Measurements from ENCODE around the gene CRYBG1. TPM values are rescaled to one million over a fixed set of nuclear protein-coding genes. Genes with fewer than 3 reads are reported as not detected.

The CRYBG1 gene
- total and polyA plus RNA-seq, 2 of the 13 experiments (the other 11 are each of a cell fraction or from before 2014, with no cell fraction given), result 10.1 to 21.9 TPM

GRCh38 chr6:106530502-106530901, 170.0 kb downstream of the CRYBG1 start:
- no peak for ATAC-seq
- no peaks in the 10 kb centered on the region for H3K9me3 ChIP-seq (ENCODE audit: low read length)
- FAIRE-seq, result no peak
- no peak overlapping the region for H2AFZ ChIP-seq (ENCODE audit: low read length)
- POLR2A ChIA-PET, result no interaction called here
- H3K36me3 ChIP-seq (replicated peaks in 1 of 2; ENCODE audit: control insufficient read depth in 1 of 2, insufficient read depth in 2 of 2, low read length in 2 of 2), result peaks cover 6 to 39% of the 10 kb centered on the region in 2 experiments
- CTCF ChIA-PET (ENCODE audit: low intra/inter-chr PET ratio, low total read pairs), result no interaction called here
- no peak for DNase-seq (ENCODE audit: low spot score)
- H3K9ac ChIP-seq (ENCODE audit: insufficient read depth, low read depth, low read length), result no peak overlapping the region
- H4K20me1 ChIP-seq (ENCODE audit: insufficient read depth, low read length), result no peaks in the 10 kb centered on the region
- no peak overlapping the region for H3K4me2 ChIP-seq (ENCODE audit: low read depth, low read length)
- no peak overlapping the region for H3K4me3 ChIP-seq (replicated peaks in 1 of 3; ENCODE audit: insufficient read depth in 1 of 3, low read depth in 2 of 3, low read length in 3 of 3)
- no TSS peak for BruUV-seq (replicated peaks)
- H3K4me1 ChIP-seq (ENCODE audit: insufficient read depth, low read length), result no peaks in the 10 kb centered on the region
- H3K79me2 ChIP-seq (ENCODE audit: insufficient read depth, low read length), result no peaks in the 10 kb centered on the region
- no peaks in the 10 kb centered on the region for H3K27me3 ChIP-seq (ENCODE audit: control insufficient read depth in 1 of 2, insufficient read depth in 2 of 2, low read length in 2 of 2)
- intact Hi-C loops (cut with micrococcal nuclease; ENCODE audit: unreplicated experiment), result no loop called here
- H3K27ac ChIP-seq (ENCODE audit: extremely low read length, insufficient read depth, low read length), result no peak overlapping the region
- 97% methylated on average over 1 of the region's 1 CpG for WGBS (ENCODE audit: low lambda C conversion rate)
- in situ Hi-C loops (cut with HindIII; ENCODE audit: extremely low pct_ligation_motif_present, low pct_unique_long_range_greater_than_20kb), result no loop called here
- TF ChIP-seq PAX8 (CRISPR knock-in tag; IDR thresholded peaks at IDR 0.05; ENCODE audit: borderline replicate concordance), result no peak
- TF ChIP-seq UBTF (CRISPR knock-in tag; IDR thresholded peaks at IDR 0.05), result no peak
- TF ChIP-seq ZBTB14 (CRISPR knock-in tag; IDR thresholded peaks at IDR 0.05), result no peak
- TF ChIP-seq ZNF12 (CRISPR knock-in tag; IDR thresholded peaks at IDR 0.05), result no peak
- TF ChIP-seq ZBTB39 (CRISPR knock-in tag; IDR thresholded peaks at IDR 0.05), result no peak
- no peak for TF ChIP-seq GABPA (IDR thresholded peaks at IDR 0.05; ENCODE audit: low read depth, low read length)
- TF ChIP-seq GABPA (CRISPR knock-in tag; IDR thresholded peaks at IDR 0.05; ENCODE audit: low read depth), result no peak
- no peak for TF ChIP-seq HNRNPK (IDR thresholded peaks at IDR 0.05; ENCODE audit: low read depth, low read length, poor library complexity, severe bottlenecking)
